GM12878 (cell line): ENCODE measurements around the gene PLPP7. TPM values are rescaled to one million over a fixed set of nuclear protein-coding genes. Genes with fewer than 3 reads are reported as not detected.
"Not testable (repeated sequence)": the region's sequence is repeated elsewhere in the genome, so short reads cannot be mapped to it uniquely, and the experiment has no call there.

Experiments used
- ATAC-seq: fragments of 200-7000 bp; cut with Tn5 transposase; 3 replicates; pipeline ENCODE4 v1.9.1; 2020; ENCODE audit warnings: mild to moderate bottlenecking, moderate library complexity
- BruUV-seq: library from RNA; stranded (reverse); fragments of 400-500 nt; replicated peaks from 2 replicates; lab custom pipeline; 2021; lab: Mats Ljungman, UMichigan
- CTCF ChIA-PET: fragments of 300-600 bp; sonication (Branson Sonifier 250); formaldehyde crosslinking; extraction: SDS; loops from one replicate; lab custom pipeline; 2021; ENCODE audit warnings: inconsistent platforms; lab: Yijun Ruan, JAX
- POLR2A ChIA-PET: fragments of 350-600 bp; formaldehyde crosslinking; extraction: SDS; loops from one replicate; lab custom pipeline; 2021; ENCODE audit warnings: inconsistent platforms; lab: Charles Lee
- RAD21 ChIA-PET: fragments of 300-600 bp; sonication (Branson Sonifier 250); formaldehyde crosslinking; loops from one replicate; lab custom pipeline; 2023; ENCODE audit warnings: antibody characterized with exemption; ENCODE audit not compliant: unreplicated experiment; lab: Charles Lee
- SMC1A ChIA-PET: fragments of 300-600 bp; sonication (Branson Sonifier 250); formaldehyde crosslinking; loops from one replicate; lab custom pipeline; 2023; ENCODE audit not compliant: unreplicated experiment, uncharacterized antibody; lab: Charles Lee
- DNase-seq: peaks from one replicate; pipeline ENCODE4 v3.0.0-alpha.2; 2011; ENCODE audit warnings: low read depth, low spot score
- FAIRE-seq: peaks from 3 replicates; lab custom pipeline; 2011; peaks lifted over from hg19 to GRCh38; lab: Jason Lieb, UNC
- H2AFZ ChIP-seq: 2 replicates; pipeline ENCODE4 v1.6.0; 2011; ENCODE audit warnings: low read depth, low read length, control low read depth; ENCODE audit not compliant: control insufficient read depth
- H3K27ac ChIP-seq: 2 replicates; pipeline ENCODE4 v1.5.1; 2011; ENCODE audit warnings: control low read depth; ENCODE audit not compliant: control insufficient read depth, insufficient read depth
- H3K27me3 ChIP-seq, 2 experiments: replicated peaks in 1 of 2; 2 replicates each; pipeline versions ENCODE4 v1.6.0 to v1.6.1; 2011; ENCODE audit warnings: low read length in 1 of 2; ENCODE audit not compliant: control insufficient read depth in 2 of 2, insufficient read depth in 2 of 2
- H3K36me3 ChIP-seq, 2 experiments: 2 replicates each; pipeline ENCODE4 v1.5.1; 2011; ENCODE audit warnings: low read length in 1 of 2; ENCODE audit not compliant: control insufficient read depth in 2 of 2, insufficient read depth in 2 of 2
- H3K4me1 ChIP-seq: 2 replicates; pipeline ENCODE4 v1.6.1; 2011; ENCODE audit warnings: mild to moderate bottlenecking, low read length, moderate library complexity, mixed read lengths; ENCODE audit not compliant: control insufficient read depth, insufficient read depth
- H3K4me2 ChIP-seq: 2 replicates; pipeline ENCODE4 v1.6.0; 2011; ENCODE audit warnings: control low read depth; ENCODE audit not compliant: control insufficient read depth, insufficient read depth
- H3K4me3 ChIP-seq: fragments of 200-600 bp; sonication (generic); 2 replicates; pipeline ENCODE4 v1.5.1; 2016
- H3K79me2 ChIP-seq: 2 replicates; pipeline ENCODE4 v1.6.0; 2011; ENCODE audit warnings: low read length; ENCODE audit not compliant: control insufficient read depth, insufficient read depth
- H3K9ac ChIP-seq: 2 replicates; pipeline ENCODE4 v1.8.0; 2011; ENCODE audit warnings: low read length, control low read depth, mixed read lengths; ENCODE audit not compliant: control insufficient read depth, insufficient read depth
- H3K9me3 ChIP-seq: replicated peaks from 3 replicates; pipeline ENCODE4 v1.5.1; 2011; ENCODE audit warnings: mild to moderate bottlenecking, low read length; ENCODE audit not compliant: control insufficient read depth, insufficient read depth
- H4K20me1 ChIP-seq: 2 replicates; pipeline ENCODE4 v1.6.0; 2011; ENCODE audit not compliant: control insufficient read depth, insufficient read depth
- BCL11A ChIP-seq: IDR thresholded peaks from 2 replicates; pipeline ENCODE4 v1.6.1; 2011; ENCODE audit warnings: low read depth, low read length
- MTA3 ChIP-seq: IDR thresholded peaks from 2 replicates; pipeline ENCODE4 v1.6.1; 2012; ENCODE audit warnings: low read length, inconsistent platforms, borderline replicate concordance
- PAX5 ChIP-seq: IDR thresholded peaks from 2 replicates; pipeline ENCODE4 v1.6.1; 2011; ENCODE audit warnings: low read depth, low read length, borderline replicate concordance
- RELA ChIP-seq: fragments of 450-650 bp; IDR thresholded peaks from 2 replicates; pipeline ENCODE4 v1.8.0; 2014; ENCODE audit warnings: borderline replicate concordance; ENCODE audit not compliant: partially characterized antibody
- SMARCA5 ChIP-seq: fragments of 450-650 bp; IDR thresholded peaks from 2 replicates; pipeline ENCODE4 v1.6.1; 2017; ENCODE audit warnings: mild to moderate bottlenecking
- SMC3 ChIP-seq: IDR thresholded peaks from 2 replicates; pipeline ENCODE4 v1.6.1; 2011; ENCODE audit warnings: low read length, improper control_type of control experiment, borderline replicate concordance
- SRF ChIP-seq, 2 experiments: IDR thresholded peaks; 2 replicates each; pipeline ENCODE4 v1.6.1; 2011; ENCODE audit warnings: low read depth in 2 of 2, low read length in 2 of 2, mild to moderate bottlenecking in 1 of 2, moderate library complexity in 1 of 2
- TBL1XR1 ChIP-seq: IDR thresholded peaks from 2 replicates; pipeline ENCODE4 v1.6.1; 2012; ENCODE audit warnings: low read depth, low read length, improper control_type of control experiment
- TCF12 ChIP-seq: IDR thresholded peaks from 2 replicates; pipeline ENCODE4 v1.6.1; 2011; ENCODE audit warnings: low read depth, mild to moderate bottlenecking, low read length
- YY1 ChIP-seq: IDR thresholded peaks from 2 replicates; pipeline ENCODE4 v1.6.1; 2011; ENCODE audit warnings: low read depth, mild to moderate bottlenecking, low read length
- WGBS: methylation state at CpG from one replicate; pipeline ENCODE4 v1.1.6; 2016; ENCODE audit warnings: low lambda C conversion rate; ENCODE audit not compliant: insufficient replicate concordance, insufficient coverage; ENCODE audit errors: missing lambda C conversion rate; 5-methylcytosine and 5-hydroxymethylcytosine counted together
- in situ Hi-C: fragments of 300-500 bp; cut with MboI; formaldehyde crosslinking; loops from 9 replicates; pipeline ENCODE4 v1.14.3; 2018; ENCODE audit warnings: mixed read lengths
- intact Hi-C: fragments of 100-400 bp; cut with micrococcal nuclease; formaldehyde crosslinking; loops from one replicate; pipeline ENCODE4 v1.14.2; 2022; ENCODE audit not compliant: unreplicated experiment
- polyA plus RNA-seq, 11 experiments: library from polyadenylated mRNA; depleted of rRNA in 4 of 11; unstranded in 6 of 11; stranded (reverse) in 5 of 11; fragments of >200 nt; fragmentation: Nextera tagmentation in 4 of 11; fragmentation: Illumina TruSeq in 1 of 11; extraction: Ambion mirVana in 4 of 11; extraction: Trizol in 1 of 11; gene quantifications; 1 replicate in 1 of 11; 2 replicates in 10 of 11; pipeline versions ENCODE4 v1.2.1 to v1.2.3, GENCODE V29; 2011 to 2016; ENCODE audit warnings: inconsistent platforms in 2 of 11, missing spikeins in 2 of 11, low read depth in 1 of 11
- total RNA-seq, 4 experiments: library from RNA; depleted of rRNA in 3 of 4; stranded (reverse); fragments of >200 nt in 3 of 4; fragmentation: Illumina TruSeq in 1 of 4; extraction: Trizol in 1 of 4; gene quantifications; 2 replicates each; pipeline versions ENCODE4 v1.2.1 to v1.2.3, GENCODE V29; 2013 to 2021

The PLPP7 gene
- total and polyA plus RNA-seq, 10 of the 15 experiments (the other 5 are each of a cell fraction or from before 2014, with no cell fraction given), result 0.05 to 1.0 (median 0.40) TPM; not detected in 3

DNA sequence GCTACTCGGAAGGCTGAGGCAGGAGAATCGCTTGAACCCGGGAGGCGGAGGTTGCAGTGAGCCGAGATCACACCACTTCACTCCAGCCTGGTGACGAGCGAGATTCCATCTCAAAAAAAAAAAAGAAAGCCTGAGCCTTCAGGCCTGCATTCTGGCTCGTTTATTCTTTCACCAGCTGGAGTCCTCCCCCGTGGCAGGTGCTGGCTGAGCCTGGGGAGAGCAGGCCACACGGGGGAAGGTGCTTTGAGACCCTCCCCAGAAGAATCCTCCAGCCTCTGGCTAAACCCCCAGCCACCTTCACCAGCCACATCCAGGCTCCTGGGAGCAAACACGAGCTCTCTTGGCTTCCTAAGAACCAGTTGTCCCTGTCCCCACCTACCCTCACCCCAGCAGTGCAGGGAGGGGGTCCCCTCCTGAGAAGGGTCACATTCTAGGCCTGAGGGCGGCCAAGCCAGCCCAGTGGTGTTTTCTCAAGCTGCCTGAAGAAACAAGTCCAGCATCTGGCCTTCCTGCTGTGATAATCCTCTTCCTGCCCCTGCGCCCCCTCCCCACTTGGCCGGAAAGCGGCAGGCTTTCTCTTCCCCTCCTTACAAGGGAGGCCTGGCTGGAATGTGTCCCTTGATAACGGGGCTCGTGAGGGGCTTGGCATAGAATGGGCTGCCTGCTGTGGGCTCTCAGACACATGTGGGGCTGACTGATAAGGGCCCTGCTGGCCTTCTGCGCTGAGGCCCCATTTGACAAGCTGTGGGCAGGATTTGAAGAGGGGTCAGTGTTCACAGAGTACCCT is 41.5 kb downstream of the PLPP7 start:
- 45% methylated on average over 18 of the region's 18 CpGs for WGBS

DNA sequence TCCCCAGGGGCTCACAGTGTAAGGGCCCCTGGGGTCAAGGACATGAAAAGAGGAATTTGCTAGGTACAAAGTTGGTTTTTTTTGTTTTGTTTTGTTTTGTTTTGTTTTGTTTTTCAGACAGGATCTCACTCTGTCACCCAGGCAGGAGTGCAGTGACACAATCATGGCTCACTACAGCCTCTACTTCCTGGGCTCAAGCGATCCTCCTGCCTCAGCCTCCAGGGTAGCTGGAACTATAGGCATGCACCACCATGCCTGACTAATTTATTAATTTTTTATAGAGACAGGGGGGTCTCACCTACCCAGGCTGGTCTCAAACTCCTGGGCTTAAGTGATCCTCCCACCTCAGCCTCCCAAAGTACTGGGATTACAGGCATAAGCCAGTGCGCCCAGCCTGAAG is 42.5 kb downstream of the PLPP7 start:
- H3K27me3 ChIP-seq, H3K4me3 ChIP-seq, H3K4me1 ChIP-seq, H3K9ac ChIP-seq, H3K4me2 ChIP-seq, FAIRE-seq, H3K36me3 ChIP-seq, RAD21 ChIA-PET, H2AFZ ChIP-seq, CTCF ChIA-PET, H4K20me1 ChIP-seq, POLR2A ChIA-PET, BruUV-seq, H3K9me3 ChIP-seq, DNase-seq, ATAC-seq, intact Hi-C loops, H3K79me2 ChIP-seq, H3K27ac ChIP-seq: not testable (repeated sequence)
- in situ Hi-C loops, result loop anchor here (5.0 kb wide), 1 partner anchor 275 kb away; no protein-coding TSS in a partner anchor
- WGBS, result 57% methylated on average over 2 of the region's 2 CpGs
- SMC1A ChIA-PET, result interaction anchor here (7.6 kb wide), 1 partner anchor 152 kb away, joined by 130 read pairs; no protein-coding TSS in a partner anchor

More for the DNA sequence above, 41.5 kb downstream of the PLPP7 start:
- no peaks in the 10 kb centered on the region for H3K9me3 ChIP-seq
- no peak overlapping the region for H3K4me3 ChIP-seq
- BruUV-seq, result no TSS peak
- ATAC-seq, result no peak
- no peaks in the 10 kb centered on the region for H4K20me1 ChIP-seq
- H3K4me1 ChIP-seq, result no peaks in the 10 kb centered on the region
- no peak overlapping the region for H3K27ac ChIP-seq
- H2AFZ ChIP-seq, result no peak overlapping the region
- H3K27me3 ChIP-seq, result no peaks in the 10 kb centered on the region
- no peaks in the 10 kb centered on the region for H3K36me3 ChIP-seq
- ChIA-PET CTCF (interaction anchor here (1.1 kb wide), 1 partner anchor 150 kb away, joined by 3 read pairs; no protein-coding TSS in a partner anchor), RAD21 (interaction anchor here (0.6 kb wide), 1 partner anchor 312 kb away, joined by 3 read pairs; no protein-coding TSS in a partner anchor), POLR2A (no interaction called here), SMC1A (interaction anchor here (7.6 kb wide), 1 partner anchor 151 kb away, joined by 130 read pairs; no protein-coding TSS in a partner anchor)
- no peaks in the 10 kb centered on the region for H3K79me2 ChIP-seq
- intact Hi-C loops, result no loop called here
- DNase-seq, result no peak
- no peak overlapping the region for H3K4me2 ChIP-seq
- FAIRE-seq, result no peak
- no peak for TF ChIP-seq SMC3
- TF ChIP-seq MTA3, result no peak
- no peak for TF ChIP-seq RELA
- TF ChIP-seq YY1, result no peak
- no peak for TF ChIP-seq TBL1XR1
- no peak for TF ChIP-seq SRF (IDR thresholded peaks at IDR 0.05; ENCODE audit: low read depth in 2 of 2, low read length in 2 of 2)
- no peak for TF ChIP-seq BCL11A
- no peak for TF ChIP-seq PAX5
- no peak for TF ChIP-seq SMARCA5
- no peak for TF ChIP-seq TCF12
- in situ Hi-C loops, result loop anchor here (5.0 kb wide), 1 partner anchor 274 kb away; no protein-coding TSS in a partner anchor
- no peak overlapping the region for H3K9ac ChIP-seq
